DOHH2 (cell line): Measurements from ENCODE around the gene UBE2B.
"Not testable (repeated sequence)": the region's sequence is repeated elsewhere in the genome, so short reads cannot be mapped to it uniquely, and the experiment has no call there.

Experiments used
- H3F3A ChIP-seq: fragments of 200-600 bp; sonication (generic), shearing (Covaris generic); 2 replicates; pipeline ENCODE4 v1.6.0; 2016; ENCODE audit warnings: antibody characterized with exemption, mild to moderate bottlenecking; ENCODE audit not compliant: control insufficient read depth, insufficient read depth
- H3K27ac ChIP-seq: fragments of 200-600 bp; sonication (generic); 2 replicates; pipeline ENCODE4 v1.5.1; 2014; ENCODE audit warnings: low read depth, mild to moderate bottlenecking, low read length, moderate library complexity
- H3K27me3 ChIP-seq: fragments of 200-600 bp; sonication (generic); 2 replicates; pipeline ENCODE4 v1.6.1; 2014; ENCODE audit warnings: mild to moderate bottlenecking, low read length, mixed read lengths; ENCODE audit not compliant: control insufficient read depth
- H3K36me3 ChIP-seq: fragments of 200-600 bp; sonication (generic); 2 replicates; pipeline ENCODE4 v1.6.1; 2014; ENCODE audit warnings: mild to moderate bottlenecking, low read length, moderate library complexity, mixed read lengths; ENCODE audit not compliant: control insufficient read depth
- H3K4me1 ChIP-seq: fragments of 200-600 bp; sonication (generic); 2 replicates; pipeline ENCODE4 v1.6.1; 2014; ENCODE audit warnings: mild to moderate bottlenecking, low read length, mixed read lengths; ENCODE audit not compliant: control insufficient read depth
- H3K4me2 ChIP-seq: fragments of 200-600 bp; sonication (generic); 2 replicates; pipeline ENCODE4 v1.6.0; 2014; ENCODE audit warnings: mild to moderate bottlenecking, low read length, moderate library complexity
- H3K4me3 ChIP-seq: fragments of 200-600 bp; sonication (generic); 2 replicates; pipeline ENCODE4 v1.5.1; 2014; ENCODE audit warnings: mild to moderate bottlenecking, low read length, mixed read lengths
- H3K79me2 ChIP-seq: fragments of 200-600 bp; sonication (generic); 2 replicates; pipeline ENCODE4 v1.6.1; 2014; ENCODE audit warnings: mild to moderate bottlenecking, low read length, mixed read lengths; ENCODE audit not compliant: control insufficient read depth
- H3K9me2 ChIP-seq: fragments of 200-600 bp; sonication (generic); replicated peaks from 2 replicates; pipeline ENCODE4 v1.6.1; 2014; ENCODE audit warnings: mild to moderate bottlenecking, low read length, mixed read lengths; ENCODE audit not compliant: control insufficient read depth
- H3K9me3 ChIP-seq: fragments of 200-600 bp; sonication (generic); 2 replicates; pipeline ENCODE4 v1.6.1; 2014; ENCODE audit warnings: antibody characterized with exemption, low read length, mixed read lengths; ENCODE audit not compliant: control insufficient read depth, insufficient read depth
- H4K20me1 ChIP-seq: fragments of 200-600 bp; sonication (generic); 2 replicates; pipeline ENCODE4 v1.6.0; 2014; ENCODE audit warnings: low read depth, mild to moderate bottlenecking, antibody characterized with exemption, low read length, moderate library complexity; ENCODE audit not compliant: control insufficient read depth, insufficient read depth
- CTCF ChIP-seq: fragments of 200-600 bp; sonication (generic); IDR thresholded peaks from one replicate; pipeline ENCODE4 v1.5.1; 2014; ENCODE audit warnings: antibody characterized with exemption, mild to moderate bottlenecking, low read depth, low read length; ENCODE audit not compliant: poor library complexity, severe bottlenecking
- EZH2phosphoT487 ChIP-seq: fragments of 200-600 bp; sonication (generic); IDR thresholded peaks from 2 replicates; pipeline ENCODE4 v1.6.1; 2017; ENCODE audit warnings: borderline replicate concordance, mild to moderate bottlenecking, antibody characterized with exemption, low read length, moderate library complexity, mixed read lengths

Gene UBE2B

GRCh38 chr5:134370311-134370870 lies 978 bp upstream of the UBE2B start:
- Histone ChIP-seq H3K36me3 (peaks cover 33% of the 10 kb centered on the region), H3K79me2 (peaks cover 71% of the 10 kb centered on the region)

GRCh38 chr5:134371834-134372340 lies 518 bp downstream of the UBE2B start:
- H3K36me3 ChIP-seq = peaks cover 39% of the 10 kb centered on the region
- H3K4me3 ChIP-seq = peak overlapping the region; percentile 86
- H3K4me2 ChIP-seq = peak overlapping the region; percentile 84
- peak overlapping the region; percentile 72 for H3K27ac ChIP-seq
- TF ChIP-seq CTCF (no peak), EZH2phosphoT487 (no peak)
- peaks cover 6% of the 10 kb centered on the region for H3F3A ChIP-seq
- H3K4me1 ChIP-seq = peaks cover 30% of the 10 kb centered on the region
- peaks cover 68% of the 10 kb centered on the region for H3K79me2 ChIP-seq
- peaks cover 14% of the 10 kb centered on the region for H4K20me1 ChIP-seq
- H3K27me3 ChIP-seq = no peaks in the 10 kb centered on the region
- H3K9me2 ChIP-seq = no peaks in the 10 kb centered on the region
- H3K9me3 ChIP-seq = no peaks in the 10 kb centered on the region

More at GRCh38 chr5:134370311-134370870, 978 bp upstream of the UBE2B start:
- Histone ChIP-seq H3K4me2 (peak overlapping the region; percentile 84), H3K9me3 (no peaks in the 10 kb centered on the region), H3K9me2 (no peaks in the 10 kb centered on the region), H3F3A (peaks cover 6% of the 10 kb centered on the region), H4K20me1 (peaks cover 10% of the 10 kb centered on the region), H3K27ac (peak overlapping the region; percentile 72), H3K4me1 (peaks cover 39% of the 10 kb centered on the region), H3K4me3 (peak overlapping the region; percentile 86), H3K27me3 (no peaks in the 10 kb centered on the region)
- TF ChIP-seq EZH2phosphoT487 (no peak), CTCF (no peak)

GRCh38 chr5:134373633-134374032 lies 2.3 kb downstream of the UBE2B start:
- H3F3A ChIP-seq, H3K9me2 ChIP-seq, H3K27ac ChIP-seq, H3K9me3 ChIP-seq, H3K4me3 ChIP-seq, H3K27me3 ChIP-seq, H3K4me2 ChIP-seq: not testable (repeated sequence)
- Histone ChIP-seq H4K20me1 (peaks cover 14% of the 10 kb centered on the region), H3K79me2 (peaks cover 76% of the 10 kb centered on the region), H3K36me3 (peaks cover 45% of the 10 kb centered on the region), H3K4me1 (peaks cover 23% of the 10 kb centered on the region)

GRCh38 chr5:134374232-134374631 lies 2.9 kb downstream of the UBE2B start:
- H3K9me3 ChIP-seq = no peaks in the 10 kb centered on the region
- peaks cover 14% of the 10 kb centered on the region for H4K20me1 ChIP-seq
- H3K27me3 ChIP-seq = no peaks in the 10 kb centered on the region
- no peaks in the 10 kb centered on the region for H3K9me2 ChIP-seq
- peaks cover 50% of the 10 kb centered on the region for H3K36me3 ChIP-seq
- peaks cover 3% of the 10 kb centered on the region for H3F3A ChIP-seq
- H3K27ac ChIP-seq = no peak overlapping the region
- peaks cover 76% of the 10 kb centered on the region for H3K79me2 ChIP-seq
- H3K4me2 ChIP-seq = no peak overlapping the region
- H3K4me3 ChIP-seq = no peak overlapping the region
- TF ChIP-seq CTCF (no peak), EZH2phosphoT487 (no peak)
- peaks cover 23% of the 10 kb centered on the region for H3K4me1 ChIP-seq
